Measurements from ENCODE around the gene EBF3. TPM values are rescaled to one million over a fixed set of nuclear protein-coding genes. Genes with fewer than 3 reads are reported as not detected.

The EBF3 gene
- polyA plus RNA-seq, 10 donors, result 62.5 to 103 (median 69.3) TPM

DNA sequence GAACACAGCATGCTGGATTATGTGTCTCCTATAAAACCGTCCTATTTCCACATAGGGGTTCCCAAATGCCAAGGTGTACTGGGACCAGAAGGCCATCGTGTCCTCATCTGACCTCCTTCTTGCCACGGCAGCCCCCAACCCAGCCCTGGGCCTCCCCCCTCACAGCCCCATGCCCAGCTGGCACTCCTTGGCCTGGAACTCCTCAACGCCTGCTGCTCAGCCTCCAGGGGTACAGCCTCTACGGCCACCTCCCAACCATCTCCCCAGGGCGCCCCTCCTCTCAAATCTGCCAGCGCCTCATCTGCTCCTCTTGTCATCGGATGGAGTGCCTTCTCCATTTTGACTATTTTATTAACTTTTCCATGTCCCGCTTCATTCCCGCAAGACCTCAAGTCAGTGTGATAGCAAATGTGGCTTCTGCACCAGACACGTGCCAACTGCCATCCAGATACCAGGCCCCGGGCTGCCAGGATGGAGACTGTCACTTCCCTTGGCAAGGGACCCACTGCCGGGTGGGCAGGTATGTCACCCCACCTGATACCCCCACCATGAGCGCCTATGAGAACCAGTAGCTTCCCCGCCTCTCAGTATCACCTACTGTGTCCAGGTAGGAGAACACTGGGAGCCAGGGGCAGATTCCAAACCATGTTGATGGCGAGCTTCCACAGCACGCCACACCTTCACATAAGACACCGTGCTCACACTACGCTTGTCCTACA is 106.7 kb downstream of the EBF3 start:
- DNase-seq, result no peak

DNA sequence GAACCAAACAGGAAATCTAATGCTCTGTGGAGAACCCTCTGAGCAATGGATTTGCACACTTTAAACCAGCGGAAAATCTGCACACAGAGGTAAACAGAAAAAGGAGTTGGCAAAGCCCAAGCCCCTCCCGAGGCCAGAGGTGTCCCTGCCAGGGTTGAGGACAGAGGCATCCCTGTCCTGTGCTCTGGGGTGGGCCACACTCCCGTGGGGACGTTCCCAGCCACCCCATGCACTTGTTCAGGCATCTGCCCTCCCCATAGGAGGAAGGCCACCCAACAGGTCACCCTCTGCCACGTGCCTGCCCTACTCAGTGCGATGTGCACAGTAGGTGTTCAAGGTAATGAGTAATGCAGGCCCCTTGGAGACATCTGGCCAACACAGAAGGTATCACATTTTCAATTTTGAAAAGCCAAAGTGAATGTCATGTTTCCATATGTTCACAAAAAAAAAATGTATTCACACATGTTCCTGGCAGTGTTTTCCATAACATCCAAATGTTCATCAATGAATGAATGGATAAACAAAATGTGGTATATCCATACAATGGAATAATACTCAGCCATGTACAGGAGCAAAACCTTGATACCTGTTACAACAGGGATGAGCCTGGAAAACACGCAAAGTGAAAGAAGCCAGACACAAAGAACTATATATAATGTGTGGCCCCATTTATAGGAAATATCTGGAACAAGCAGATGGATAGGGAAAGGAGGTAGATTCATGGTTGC is 108.1 kb downstream of the EBF3 start:
- DNase-seq, result no peak

DNA sequence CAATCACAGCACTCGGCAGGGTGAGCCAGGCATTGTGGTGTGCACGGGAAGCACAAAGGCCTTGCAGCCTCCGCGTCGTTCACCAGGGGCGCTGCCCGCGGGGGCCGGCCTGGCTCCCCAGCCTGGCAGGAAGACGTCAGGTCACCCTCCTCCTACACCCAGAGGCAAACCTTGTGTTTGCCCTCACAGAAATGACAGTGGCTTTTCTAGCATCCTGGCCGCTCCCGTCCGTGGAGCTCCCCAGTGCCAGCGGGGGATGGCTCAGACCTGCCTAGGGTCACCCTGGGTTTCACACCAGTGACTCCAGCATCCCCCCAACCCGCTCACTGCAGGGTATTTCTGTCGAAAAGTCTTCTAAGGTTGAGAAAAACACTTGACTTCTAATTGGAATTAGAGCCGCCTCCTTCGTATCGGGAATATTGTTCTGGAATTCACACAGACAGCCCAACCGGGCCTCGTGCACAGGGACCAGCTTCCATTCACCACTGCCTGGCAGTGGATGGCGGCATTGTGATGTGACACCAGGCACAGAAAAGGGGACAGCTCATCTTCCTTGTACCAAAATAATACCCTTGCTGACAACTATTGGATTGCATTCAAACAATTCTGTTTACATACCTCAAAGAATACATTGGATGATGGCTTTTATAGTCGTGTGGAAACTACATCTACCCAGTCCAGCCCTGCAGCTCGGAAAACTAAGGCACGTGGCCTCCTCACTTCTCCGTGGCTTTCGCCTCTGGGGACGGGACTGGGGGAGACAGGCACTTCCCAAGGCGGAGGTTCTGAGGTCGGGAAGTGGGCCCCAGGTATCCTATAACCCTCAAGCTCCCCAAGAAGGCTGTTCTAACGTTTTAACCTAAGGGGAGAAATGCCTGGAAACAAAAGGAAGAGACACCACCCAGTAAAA is 109.0 kb downstream of the EBF3 start:
- no peak for DNase-seq

DNA sequence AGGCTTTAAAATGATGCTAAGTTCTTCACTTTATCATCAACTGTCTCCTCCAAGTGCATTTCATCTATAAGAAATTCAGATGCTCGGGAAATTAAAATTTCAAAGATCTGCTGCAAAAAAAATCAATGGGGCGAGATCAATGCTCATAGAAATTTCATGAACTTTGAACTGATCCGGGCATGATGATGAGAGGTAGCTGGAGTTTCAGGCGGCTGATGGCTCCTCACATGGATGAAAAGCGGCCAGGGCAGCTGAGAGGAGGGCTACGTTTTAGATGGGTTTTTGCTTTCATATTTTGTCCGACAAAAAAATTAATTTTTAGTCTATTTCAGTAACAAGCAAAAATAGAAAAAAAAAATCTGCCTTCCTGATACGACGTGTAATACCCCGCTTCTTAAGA is 109.9 kb downstream of the EBF3 start:
- DNase-seq, result no peak

DNA sequence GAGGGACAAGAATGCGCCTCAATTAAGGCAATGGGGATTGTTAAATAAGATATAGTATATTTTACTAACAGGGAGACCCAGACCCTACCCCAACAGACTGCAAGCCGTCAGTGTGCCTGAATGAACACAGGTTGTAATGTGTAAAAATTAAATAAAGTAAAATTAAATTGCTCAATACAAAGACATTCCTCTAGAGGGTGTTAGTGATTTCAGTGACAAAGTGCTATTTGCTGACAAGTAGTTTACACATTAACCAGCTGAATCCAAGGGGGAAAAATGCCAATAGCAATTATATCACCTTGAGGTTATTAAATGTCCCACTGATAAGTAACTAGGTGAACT is 110.5 kb downstream of the EBF3 start:
- DNase-seq, result no peak

DNA sequence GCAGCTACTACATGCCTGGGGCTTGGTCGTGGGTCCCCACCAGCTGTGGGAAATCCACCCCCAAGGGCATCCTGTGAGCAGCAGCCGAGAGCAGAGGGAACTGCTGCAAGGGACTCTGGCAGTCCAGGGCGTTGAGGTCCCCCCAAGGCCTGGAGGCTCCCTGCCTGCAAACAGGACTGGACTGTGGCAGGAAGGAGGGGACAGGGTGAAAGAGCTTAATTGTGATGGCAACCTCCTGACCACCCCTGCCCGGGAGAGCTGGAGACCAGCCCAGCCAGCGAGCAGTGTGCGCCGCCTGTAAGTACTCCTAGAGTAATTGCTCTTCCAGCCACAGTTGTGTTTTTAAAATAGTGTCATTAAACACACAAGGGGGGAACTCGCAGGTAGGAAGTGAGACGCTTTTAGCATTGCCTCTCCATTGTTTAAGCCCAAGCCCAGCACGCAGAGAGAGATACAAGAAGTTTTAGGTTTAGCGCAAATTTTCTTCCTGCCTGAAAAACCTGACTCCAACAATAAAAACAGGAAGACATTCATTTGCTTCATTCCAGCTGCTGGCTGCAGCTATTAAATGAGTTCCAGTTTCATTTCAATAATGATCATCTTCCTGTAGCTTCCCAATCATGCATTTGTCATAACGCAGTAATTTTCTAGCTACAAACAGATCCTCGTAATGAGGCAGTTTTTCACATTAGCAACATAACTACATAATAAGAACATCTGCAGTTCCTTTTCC is 111.1 kb downstream of the EBF3 start:
- peak in 1 of 3 donors; percentile 53 for DNase-seq

DNA sequence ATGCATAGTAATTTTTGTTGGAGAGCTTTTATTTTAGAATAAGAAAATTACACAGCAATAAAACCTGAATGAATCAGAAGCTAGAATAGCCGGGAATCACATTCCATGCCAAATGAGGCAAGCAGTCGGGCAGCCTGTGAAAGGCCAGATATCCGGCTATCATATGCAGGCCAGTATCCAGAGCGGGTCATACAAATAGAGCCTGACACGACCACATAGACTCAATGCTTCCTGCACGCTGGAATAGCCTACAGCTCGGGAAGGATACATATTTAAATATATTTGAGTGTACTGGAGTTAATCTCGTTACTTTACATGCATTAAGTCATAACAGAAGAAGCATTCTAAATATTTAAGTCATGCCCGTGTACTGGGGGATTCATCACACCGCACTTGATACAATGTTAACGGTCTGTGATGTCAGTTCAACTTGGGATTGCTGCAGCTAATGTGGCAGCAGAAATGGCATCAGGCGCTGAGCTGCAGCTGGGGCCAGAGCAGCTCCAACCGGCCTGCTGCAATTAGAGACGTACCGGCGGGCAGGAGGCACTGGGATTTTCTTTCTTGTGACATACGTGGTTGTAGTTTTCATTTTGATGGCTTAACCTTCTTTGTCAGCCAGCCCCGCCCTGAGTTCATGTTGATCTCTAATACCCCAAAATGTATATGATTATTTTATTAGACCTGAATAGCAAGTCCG is 112.0 kb downstream of the EBF3 start:
- no peak for DNase-seq

DNA sequence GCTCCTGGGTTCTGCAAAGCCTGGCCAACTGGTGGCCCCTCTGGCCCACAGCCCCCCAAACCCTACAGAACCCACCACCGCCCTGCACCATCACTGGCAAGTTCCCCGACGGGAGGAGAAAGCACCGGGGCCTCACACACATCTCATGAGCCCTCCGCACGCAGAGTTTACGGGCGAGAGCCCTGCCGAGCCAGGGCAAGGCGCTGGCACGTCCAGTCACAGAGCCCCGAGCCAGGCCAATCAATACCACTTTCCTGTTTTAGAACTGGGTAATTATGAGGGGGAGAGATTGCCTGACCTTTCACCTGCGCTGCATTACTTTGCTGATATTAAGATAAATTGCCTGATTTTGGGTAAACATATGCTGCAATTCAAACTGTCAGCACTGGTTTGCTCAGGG is 113.3 kb downstream of the EBF3 start:
- no peak for DNase-seq

DNA sequence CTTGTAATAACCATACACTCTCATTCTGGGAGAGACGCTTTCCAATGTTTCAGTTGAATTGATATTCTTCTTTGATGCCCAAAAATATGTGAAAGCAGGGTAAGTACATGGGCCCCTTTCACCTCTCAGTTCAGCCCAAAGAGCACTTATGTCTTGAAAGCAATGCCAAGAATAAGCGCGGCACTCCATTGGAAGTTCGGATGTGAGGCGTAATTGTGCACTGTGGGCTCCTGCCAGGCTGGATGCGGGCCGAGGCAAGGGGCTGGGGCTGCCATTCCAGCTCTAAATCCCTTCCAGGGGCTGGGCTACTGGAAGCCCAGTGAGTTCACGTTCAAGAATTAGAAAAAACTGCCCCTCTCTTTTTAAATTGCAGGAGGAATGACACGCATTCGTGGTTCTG is 113.8 kb downstream of the EBF3 start:
- no peak for DNase-seq

DNA sequence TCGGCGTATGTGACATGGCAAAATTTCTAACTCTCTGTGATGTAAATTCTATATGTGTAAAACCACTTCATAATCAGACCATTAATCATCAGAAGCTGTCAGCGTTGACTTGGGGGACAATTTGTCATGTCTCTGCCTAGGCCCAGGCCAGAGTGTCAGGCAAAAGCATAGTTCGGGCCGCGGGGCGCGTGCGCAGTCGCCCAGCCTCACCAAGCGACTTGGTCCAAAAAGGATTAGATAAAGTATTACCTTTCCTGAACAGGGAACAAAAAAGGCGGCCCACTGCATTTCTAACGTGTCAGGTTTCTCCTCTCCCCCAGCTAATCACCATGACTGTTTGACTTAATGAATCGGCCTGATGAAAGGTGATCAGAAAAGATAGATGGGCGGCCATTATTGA is 114.2 kb downstream of the EBF3 start:
- DNase-seq, result no peak

DNA sequence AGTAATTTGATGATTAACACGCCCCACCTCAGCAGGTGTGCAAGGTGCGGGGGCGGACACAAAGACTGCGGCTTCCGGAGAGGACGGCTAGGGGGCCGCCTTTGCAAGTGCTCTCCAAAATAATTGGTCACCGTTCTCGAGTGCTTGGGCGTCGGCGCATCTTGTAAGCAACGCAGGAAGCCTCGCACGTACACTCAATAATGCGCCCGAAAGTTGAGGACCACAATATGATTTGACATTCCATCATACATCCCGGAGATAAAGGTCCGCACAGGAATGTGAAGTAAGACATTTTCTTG is 114.7 kb downstream of the EBF3 start:
- DNase-seq, result no peak

DNA sequence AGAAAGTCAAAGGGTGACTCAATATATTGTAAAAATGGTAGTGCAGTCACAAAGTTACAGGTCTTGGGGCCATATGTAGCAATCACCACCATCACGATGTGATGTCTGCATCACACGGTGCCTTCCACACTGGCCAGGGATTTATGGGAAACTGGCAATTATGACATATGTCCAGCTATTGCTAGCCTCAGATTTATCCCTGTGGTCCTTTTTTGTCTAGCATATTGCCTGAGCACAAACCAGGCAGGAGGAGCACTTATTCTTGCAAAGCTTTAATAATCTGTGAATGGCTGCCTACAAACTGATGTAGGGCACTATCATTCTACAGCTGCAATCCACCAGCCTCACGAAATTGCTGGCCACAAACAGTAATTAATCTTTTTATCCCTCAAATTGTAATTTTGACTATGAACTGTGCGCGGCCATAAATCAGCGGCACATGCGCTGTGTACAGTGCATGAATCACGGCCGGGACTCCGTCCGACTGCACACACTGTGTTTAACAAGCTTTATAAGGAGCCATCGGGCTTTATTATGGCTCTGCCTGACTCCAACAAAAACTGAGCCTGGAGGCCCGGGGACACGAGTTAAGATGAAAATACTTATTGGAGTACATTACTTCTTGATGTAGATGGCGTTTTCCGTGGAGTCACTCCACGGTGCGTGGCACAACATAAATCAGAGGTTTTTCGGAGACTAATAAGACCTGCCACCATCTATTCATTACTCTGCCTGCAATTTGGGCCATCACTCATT is 115.2 kb downstream of the EBF3 start:
- no peak for DNase-seq

DNA sequence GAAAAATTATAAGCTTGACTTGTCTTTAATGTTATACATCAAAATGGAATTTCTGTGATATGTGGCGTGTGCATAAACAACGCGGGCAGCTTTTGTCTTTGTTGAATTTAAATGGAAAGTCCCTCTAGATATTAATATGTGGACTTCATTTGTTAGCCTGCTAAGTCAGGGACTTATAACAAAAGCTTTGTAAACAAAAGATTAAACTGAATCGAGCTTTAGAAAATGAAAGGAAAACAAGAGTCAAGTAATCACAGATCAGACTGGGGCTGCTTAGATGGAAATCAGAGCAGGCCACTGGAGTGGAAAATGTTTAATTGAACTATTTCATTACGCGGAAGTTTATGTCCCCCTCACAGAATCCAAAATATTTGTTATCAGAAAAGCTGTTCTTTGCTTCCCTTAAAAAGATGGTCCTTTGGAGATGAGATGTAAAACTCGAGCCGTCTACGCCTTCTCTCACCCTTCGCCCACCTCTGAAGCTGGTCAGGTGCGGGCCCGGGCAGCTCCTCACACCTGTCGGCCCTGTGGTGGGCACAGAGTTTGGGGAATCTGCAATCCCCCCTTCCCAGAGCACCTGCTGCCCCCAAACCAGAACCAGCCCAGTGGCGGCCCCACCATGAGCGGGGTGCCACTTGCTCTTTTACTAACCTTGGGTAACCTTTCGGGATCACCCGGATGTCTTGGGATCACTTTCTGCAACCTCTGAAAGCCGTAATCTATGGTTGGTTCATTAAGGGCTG is 116.2 kb downstream of the EBF3 start:
- no peak for DNase-seq

DNA sequence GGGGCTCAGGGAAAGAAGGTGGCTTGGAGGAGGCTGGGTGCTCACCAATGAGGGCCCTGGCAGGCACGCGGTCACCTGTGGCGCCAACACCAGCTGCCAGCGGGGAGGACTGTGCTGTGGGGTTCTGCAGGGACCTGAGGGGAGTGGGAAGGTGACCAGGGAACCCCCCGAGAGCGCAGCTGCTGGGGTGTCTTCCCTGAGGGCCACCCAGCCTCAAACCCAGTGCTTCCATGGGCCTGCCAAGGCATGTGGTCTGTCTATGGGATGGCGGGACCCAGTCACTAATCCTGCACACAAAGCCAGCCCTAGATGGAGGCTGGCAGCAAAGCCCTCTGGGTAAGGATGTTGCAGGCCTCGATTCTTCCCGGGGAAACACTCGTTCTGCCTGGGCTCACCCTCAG is 117.1 kb downstream of the EBF3 start:
- DNase-seq, result no peak

DNA sequence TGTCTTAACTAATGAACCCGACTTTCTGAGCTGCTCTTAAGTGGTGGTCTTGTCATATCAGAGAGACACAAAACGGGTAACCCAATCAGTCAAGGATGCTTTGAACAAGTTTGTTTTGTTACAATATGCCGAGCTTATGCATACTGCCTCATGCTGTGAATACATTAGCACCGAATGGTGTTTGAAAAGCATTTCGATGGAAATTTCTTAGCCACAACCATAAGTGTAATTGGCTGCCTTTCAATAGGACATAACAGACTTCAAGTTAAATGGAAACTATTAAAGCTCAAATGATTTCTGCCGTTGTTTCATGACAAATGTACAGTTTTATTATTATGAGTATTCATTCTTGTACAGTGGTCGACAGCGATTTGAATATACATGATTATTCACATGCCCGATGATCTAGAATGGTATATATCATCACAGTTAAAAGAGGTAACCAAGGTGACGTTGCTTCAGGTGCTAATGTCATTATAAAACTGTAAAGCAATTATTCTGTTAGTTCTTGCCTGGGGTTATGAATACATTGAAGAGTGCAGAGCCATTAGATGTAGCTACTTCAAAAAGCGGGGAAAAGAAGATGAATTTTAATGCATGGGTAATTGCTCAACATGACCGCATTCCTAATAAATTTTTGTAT is 118.8 kb downstream of the EBF3 start:
- peak in 1 of 3 donors; percentile 12 for DNase-seq

DNA sequence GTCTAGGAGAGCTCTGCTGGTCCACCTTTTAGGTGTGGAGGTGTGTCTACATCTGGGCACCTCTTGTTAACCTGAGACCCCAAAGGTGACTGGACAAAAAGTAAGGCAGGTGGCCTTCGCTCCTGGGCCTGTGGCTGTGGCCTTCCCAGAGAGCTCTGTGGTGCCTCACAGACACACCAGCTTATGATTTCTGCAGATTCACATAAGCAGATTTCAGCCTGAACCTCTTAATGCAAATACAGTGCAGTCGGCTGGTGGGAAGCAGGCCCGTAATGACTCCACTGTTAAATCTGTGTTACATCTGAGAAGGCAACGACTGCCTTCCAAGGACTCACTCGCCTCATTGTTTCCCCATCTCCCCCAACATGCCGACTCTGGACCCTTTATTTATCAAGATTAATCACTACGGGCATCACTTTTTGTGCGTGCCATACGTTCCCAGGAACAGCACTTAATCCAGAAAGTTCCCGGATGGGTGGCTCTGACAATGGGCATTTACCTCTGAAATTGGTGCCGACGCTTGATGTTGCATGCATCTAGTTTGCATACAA is 119.8 kb downstream of the EBF3 start:
- DNase-seq, result peak in 1 of 3 donors; percentile 23

DNA sequence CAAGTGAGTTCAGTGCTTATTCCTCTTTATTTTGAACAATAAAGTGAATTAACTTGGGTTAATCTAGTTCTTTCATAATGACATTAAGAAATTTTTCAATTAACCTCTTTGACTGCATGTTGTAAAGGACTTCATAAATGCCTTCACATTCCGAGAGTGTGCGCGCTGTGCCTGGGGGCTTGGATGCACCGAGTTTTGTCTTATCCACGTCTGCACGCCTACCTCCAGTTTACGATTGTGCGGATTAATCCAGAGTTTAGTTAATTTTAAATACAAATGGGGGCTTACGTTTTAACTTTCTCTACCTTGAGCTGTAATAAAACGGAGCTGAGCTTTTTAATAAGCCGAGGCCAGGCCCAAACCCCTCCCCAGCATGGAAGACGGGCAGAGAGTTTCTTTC is 120.4 kb downstream of the EBF3 start:
- no peak for DNase-seq

DNA sequence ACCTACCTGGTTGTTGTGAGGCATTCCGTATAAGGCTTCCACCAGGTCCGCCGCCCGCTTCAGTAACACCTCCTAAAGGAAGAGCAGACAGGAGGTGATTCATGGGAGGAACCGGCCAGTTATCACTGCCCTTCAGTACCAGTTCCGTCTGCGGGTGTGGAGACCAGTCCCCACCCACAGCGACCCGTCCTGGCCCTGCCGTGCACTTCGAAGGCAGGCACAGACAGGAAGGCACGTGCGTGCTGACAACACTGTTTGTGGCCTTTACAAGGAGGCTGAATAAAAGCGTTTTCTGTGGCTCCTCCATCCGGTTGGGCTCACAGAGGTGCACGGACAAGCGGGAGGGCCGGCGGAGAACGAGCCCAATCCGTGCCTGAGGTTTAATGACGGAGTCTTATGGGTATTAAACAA is 120.9 kb downstream of the EBF3 start:
- DNase-seq, result peak in 1 of 3 donors; percentile 4

DNA sequence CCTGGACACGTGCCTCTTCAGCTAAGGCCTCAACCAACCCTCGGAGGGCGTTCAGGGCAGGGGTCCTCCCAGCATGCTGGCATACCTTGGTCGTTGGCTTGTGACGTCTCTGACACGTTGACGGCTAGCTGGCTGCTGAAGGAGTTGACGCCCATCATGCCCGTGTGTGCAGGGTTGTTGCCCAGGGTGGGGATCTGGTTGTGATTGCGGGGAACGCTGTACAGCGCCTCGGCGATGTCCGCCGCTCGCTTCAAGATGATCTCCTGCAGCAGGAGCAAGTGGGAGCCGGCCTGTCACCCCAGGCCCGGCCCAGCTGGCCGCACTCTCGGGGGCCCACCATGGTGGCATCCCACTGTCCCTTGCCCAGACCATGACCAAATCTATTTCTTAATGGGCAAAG is 122.0 kb downstream of the EBF3 start:
- DNase-seq, result peak in 1 of 3 donors; percentile 6
